Sigmoid colon (tissue), 4 donors: ENCODE measurements around the gene HOXB5.

ENCODE experiments used
- CTCF ChIP-seq, 4 experiments: fragments of 450-650 bp in 3 of 4; fragments of 200-600 bp in 1 of 4; IDR thresholded peaks; one replicate each; pipeline ENCODE4 v1.5.1; 2016 to 2019; ENCODE audit warnings: antibody characterized with exemption in 4 of 4, mild to moderate bottlenecking in 3 of 4, moderate library complexity in 2 of 4
- EP300 ChIP-seq, 4 donors: sonication (generic); formaldehyde crosslinking; IDR thresholded peaks; one replicate each; pipeline ENCODE4 v1.6.1; 2017; ENCODE audit warnings: antibody characterized with exemption in 4 of 4
- POLR2A ChIP-seq, 2 donors: fragments of 450-650 bp; IDR thresholded peaks; one replicate each; pipeline ENCODE4 v1.6.1; 2016; ENCODE audit warnings: antibody characterized with exemption in 2 of 2, mild to moderate bottlenecking in 2 of 2, moderate library complexity in 2 of 2
- POLR2AphosphoS5 ChIP-seq, 4 donors: sonication (generic); formaldehyde crosslinking; IDR thresholded peaks; one replicate each; pipeline ENCODE4 v1.6.1; 2017; ENCODE audit warnings: antibody characterized with exemption in 4 of 4

DNA sequence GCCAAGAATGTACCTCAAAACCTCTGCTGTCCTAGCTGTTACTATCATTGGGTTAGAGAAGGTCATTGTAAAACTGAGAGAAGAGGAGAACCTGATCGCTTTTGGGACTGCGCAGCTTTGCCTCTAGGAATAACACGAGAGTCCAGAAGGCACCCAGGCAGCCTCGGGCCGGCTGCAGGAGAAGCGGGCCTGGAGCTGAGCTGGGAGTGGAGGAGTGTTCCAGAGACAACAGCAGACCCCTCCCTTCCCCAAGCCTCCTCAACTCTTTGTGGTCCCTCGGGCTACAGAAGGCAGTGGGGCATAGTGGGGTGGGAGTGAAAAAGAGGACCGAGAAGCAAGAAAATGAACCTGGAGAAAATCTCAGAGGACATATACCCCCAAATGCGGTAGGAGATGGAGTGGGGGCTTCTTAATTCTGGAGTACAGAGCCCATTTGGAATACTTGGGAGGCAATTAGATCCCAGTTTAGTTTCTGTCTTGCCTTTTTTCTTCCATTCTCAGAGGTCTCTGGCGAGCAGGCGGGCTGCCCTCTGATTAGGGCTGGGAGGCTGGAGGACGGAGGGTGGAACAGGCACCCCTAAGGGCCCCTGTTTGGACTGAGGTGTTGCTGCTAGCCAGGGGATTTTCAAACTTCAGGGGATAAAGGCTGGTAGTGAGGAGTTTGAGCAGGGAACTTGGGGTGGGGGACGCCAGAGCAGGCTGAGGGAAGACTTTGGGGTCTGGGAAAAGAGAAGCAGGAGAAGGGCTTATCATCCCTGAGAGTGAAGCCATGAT, 35.3 kb downstream of the HOXB5 start:
- no peak for TF ChIP-seq CTCF (IDR thresholded peaks at IDR 0.05)
- no peak for TF ChIP-seq POLR2A (IDR thresholded peaks at IDR 0.05)
- no peak for TF ChIP-seq POLR2AphosphoS5 (IDR thresholded peaks at IDR 0.05)
- no peak for TF ChIP-seq EP300 (IDR thresholded peaks at IDR 0.05)
